ENCODE data around the gene SLC9A7.
"Not testable (repeated sequence)": the region's sequence is repeated elsewhere in the genome, so short reads cannot be mapped to it uniquely, and the experiment has no call there.

SLC9A7 gene

GRCh38 chrX:46758956-46759644, at the start of gene SLC9A7:
TSS of gene SLC9A7 (minus strand) at chrX:46759118. CDS start at chrX:46759029, 89 bp downstream.
- no peak for DNase-seq

GRCh38 chrX:46805270-46805669, 46.4 kb upstream of the SLC9A7 start:
- DNase-seq: no peak

- no peak for DNase-seq
Measured at GRCh38 chrX:46803140-46803539, 44.2 kb upstream of the SLC9A7 start.

- DNase-seq: no peak
Measured at GRCh38 chrX:46796574-46797191, 37.8 kb upstream of the SLC9A7 start.

- no peak for DNase-seq
Measured at GRCh38 chrX:46793386-46794143, 34.6 kb upstream of the SLC9A7 start.

- DNase-seq: no peak
Measured at GRCh38 chrX:46792810-46793188, 33.9 kb upstream of the SLC9A7 start.

- DNase-seq: no peak
Measured at GRCh38 chrX:46791927-46792809, 33.2 kb upstream of the SLC9A7 start.

GRCh38 chrX:46788902-46789301, 30.0 kb upstream of the SLC9A7 start:
- DNase-seq: no peak

GRCh38 chrX:46784437-46784836, 25.5 kb upstream of the SLC9A7 start:
- not testable (repeated sequence) for DNase-seq

- DNase-seq: no peak
Measured at GRCh38 chrX:46782034-46782433, 23.1 kb upstream of the SLC9A7 start.

GRCh38 chrX:46777971-46778810, 19.3 kb upstream of the SLC9A7 start:
- DNase-seq: no peak

- no peak for DNase-seq
Measured at GRCh38 chrX:46770817-46771163, 11.9 kb upstream of the SLC9A7 start.

GRCh38 chrX:46770000-46770816, 11.3 kb upstream of the SLC9A7 start:
- no peak for DNase-seq

GRCh38 chrX:46762963-46763362, 4.0 kb upstream of the SLC9A7 start:
- no peak for DNase-seq

GRCh38 chrX:46759645-46759974, 692 bp upstream of the SLC9A7 start:
- no peak for DNase-seq

- DNase-seq: no peak
Measured at GRCh38 chrX:46758163-46758955, 559 bp downstream of the SLC9A7 start.

- no peak for DNase-seq
Measured at GRCh38 chrX:46757593-46757992, 1.3 kb downstream of the SLC9A7 start.

GRCh38 chrX:46757052-46757451, 1.9 kb downstream of the SLC9A7 start:
- no peak for DNase-seq

- no peak for DNase-seq
Measured at GRCh38 chrX:46755671-46756070, 3.2 kb downstream of the SLC9A7 start.

GRCh38 chrX:46754586-46755061, 4.3 kb downstream of the SLC9A7 start:
- no peak for DNase-seq
